Activated naive CD4-positive, alpha-beta T cell treated with anti-CD3 and anti-CD28 coated beads, Interleukin-2, amount 50 U/mL, for 24 hours (primary cell): ENCODE measurements around the gene CWH43.
"Not testable (repeated sequence)": the region's sequence is repeated elsewhere in the genome, so short reads cannot be mapped to it uniquely, and the experiment has no call there.

Source experiments
- H3K27ac Mint-ChIP-seq: one replicate; pipeline ENCODE4 v1.8.0; 2021; ENCODE audit warnings: mild to moderate bottlenecking, mixed read lengths
- H3K27me3 Mint-ChIP-seq: one replicate; pipeline ENCODE4 v1.8.0; 2021; ENCODE audit warnings: mixed read lengths
- H3K36me3 Mint-ChIP-seq: one replicate; pipeline ENCODE4 v1.8.0; 2021; ENCODE audit warnings: mixed read lengths
- H3K4me1 Mint-ChIP-seq: one replicate; pipeline ENCODE4 v1.8.0; 2021; ENCODE audit warnings: mixed read lengths
- H3K4me3 Mint-ChIP-seq: one replicate; pipeline ENCODE4 v1.8.0; 2021; ENCODE audit warnings: mild to moderate bottlenecking, mixed read lengths
- H3K9me3 Mint-ChIP-seq: one replicate; pipeline ENCODE4 v1.8.0; 2021; ENCODE audit warnings: mixed read lengths

Gene CWH43

GRCh38 chr4:49000806-49001205, 14.7 kb downstream of the CWH43 start:
- H3K27me3 Mint-ChIP-seq = peaks cover 15% of the 10 kb centered on the region
- H3K9me3 Mint-ChIP-seq = no peaks in the 10 kb centered on the region
- no peak overlapping the region for H3K27ac Mint-ChIP-seq
- no peaks in the 10 kb centered on the region for H3K4me1 Mint-ChIP-seq
- no peaks in the 10 kb centered on the region for H3K36me3 Mint-ChIP-seq
- no peak overlapping the region for H3K4me3 Mint-ChIP-seq

GRCh38 chr4:49002931-49003330, 16.9 kb downstream of the CWH43 start:
- no peak overlapping the region for H3K27ac Mint-ChIP-seq
- no peaks in the 10 kb centered on the region for H3K36me3 Mint-ChIP-seq
- no peak overlapping the region for H3K4me3 Mint-ChIP-seq
- no peaks in the 10 kb centered on the region for H3K4me1 Mint-ChIP-seq
- H3K27me3 Mint-ChIP-seq = peaks cover 12% of the 10 kb centered on the region
- H3K9me3 Mint-ChIP-seq = no peaks in the 10 kb centered on the region

- Mint-ChIP-seq H3K4me1 (no peaks in the 10 kb centered on the region), H3K27ac (no peak overlapping the region), H3K4me3 (no peak overlapping the region), H3K36me3 (no peaks in the 10 kb centered on the region), H3K9me3 (peaks cover 7% of the 10 kb centered on the region), H3K27me3 (peaks cover 21% of the 10 kb centered on the region)
These were observed 32.7 kb downstream of the CWH43 start for GRCh38 chr4:49018718-49019295.

GRCh38 chr4:49032440-49033161, 46.5 kb downstream of the CWH43 start:
- Mint-ChIP-seq H3K27ac (no peak overlapping the region), H3K4me1 (no peaks in the 10 kb centered on the region), H3K27me3 (peaks cover 27% of the 10 kb centered on the region), H3K36me3 (no peaks in the 10 kb centered on the region), H3K9me3 (no peaks in the 10 kb centered on the region), H3K4me3 (no peak overlapping the region)

GRCh38 chr4:49036528-49036927, 50.5 kb downstream of the CWH43 start:
- Mint-ChIP-seq H3K4me1 (no peaks in the 10 kb centered on the region), H3K9me3 (no peaks in the 10 kb centered on the region), H3K4me3 (no peak overlapping the region), H3K27ac (no peak overlapping the region), H3K27me3 (peaks cover 23% of the 10 kb centered on the region), H3K36me3 (no peaks in the 10 kb centered on the region)

GRCh38 chr4:49044270-49044669, 58.2 kb downstream of the CWH43 start:
- H3K36me3 Mint-ChIP-seq = no peaks in the 10 kb centered on the region
- H3K4me3 Mint-ChIP-seq = no peak overlapping the region

GRCh38 chr4:49058306-49058705, 72.2 kb downstream of the CWH43 start:
- no peak overlapping the region for H3K4me3 Mint-ChIP-seq
- H3K4me1 Mint-ChIP-seq = no peaks in the 10 kb centered on the region
- H3K9me3 Mint-ChIP-seq = peaks cover 15% of the 10 kb centered on the region
- peaks cover 1% of the 10 kb centered on the region for H3K36me3 Mint-ChIP-seq
- H3K27ac Mint-ChIP-seq = no peak overlapping the region
- H3K27me3 Mint-ChIP-seq = no peaks in the 10 kb centered on the region

More at GRCh38 chr4:49044270-49044669, 58.2 kb downstream of the CWH43 start:
- Mint-ChIP-seq H3K4me1 (no peaks in the 10 kb centered on the region), H3K27me3 (peaks cover 16% of the 10 kb centered on the region), H3K9me3 (no peaks in the 10 kb centered on the region), H3K27ac (no peak overlapping the region)

- Mint-ChIP-seq H3K27ac (no peak overlapping the region), H3K27me3 (no peaks in the 10 kb centered on the region), H3K4me3 (no peak overlapping the region), H3K9me3 (peaks cover 8% of the 10 kb centered on the region), H3K4me1 (no peaks in the 10 kb centered on the region), H3K36me3 (no peaks in the 10 kb centered on the region)
These were observed 77.6 kb downstream of the CWH43 start for GRCh38 chr4:49063670-49064069.

- not testable (repeated sequence) for H3K36me3 Mint-ChIP-seq, H3K4me3 Mint-ChIP-seq, H3K27me3 Mint-ChIP-seq, H3K4me1 Mint-ChIP-seq, H3K27ac Mint-ChIP-seq
- peaks cover 11% of the 10 kb centered on the region for H3K9me3 Mint-ChIP-seq
These were observed 86.1 kb downstream of the CWH43 start for GRCh38 chr4:49072196-49072595.

- H3K4me1 Mint-ChIP-seq, H3K27ac Mint-ChIP-seq, H3K4me3 Mint-ChIP-seq, H3K27me3 Mint-ChIP-seq: not testable (repeated sequence)
- peaks cover 25% of the 10 kb centered on the region for H3K9me3 Mint-ChIP-seq
- H3K36me3 Mint-ChIP-seq = peaks cover 20% of the 10 kb centered on the region
These were observed 105.8 kb downstream of the CWH43 start for GRCh38 chr4:49091883-49092282.

- H3K9me3 Mint-ChIP-seq = peaks cover 32% of the 10 kb centered on the region
- not testable (repeated sequence) for H3K4me3 Mint-ChIP-seq
These were observed 106.6 kb downstream of the CWH43 start for GRCh38 chr4:49092608-49093135.

GRCh38 chr4:49096215-49096614, 110.1 kb downstream of the CWH43 start:
- Mint-ChIP-seq H3K9me3 (peaks cover 55% of the 10 kb centered on the region), H3K36me3 (peaks cover 44% of the 10 kb centered on the region)
- not testable (repeated sequence) for H3K27ac Mint-ChIP-seq, H3K4me1 Mint-ChIP-seq, H3K4me3 Mint-ChIP-seq, H3K27me3 Mint-ChIP-seq

More at GRCh38 chr4:49092608-49093135, 106.6 kb downstream of the CWH43 start:
- not testable (repeated sequence) for H3K4me1 Mint-ChIP-seq, H3K27ac Mint-ChIP-seq, H3K27me3 Mint-ChIP-seq
- H3K36me3 Mint-ChIP-seq = peaks cover 25% of the 10 kb centered on the region

GRCh38 chr4:49096627-49097026, 110.6 kb downstream of the CWH43 start:
- not testable (repeated sequence) for H3K4me1 Mint-ChIP-seq, H3K27ac Mint-ChIP-seq, H3K27me3 Mint-ChIP-seq, H3K4me3 Mint-ChIP-seq
- peaks cover 50% of the 10 kb centered on the region for H3K9me3 Mint-ChIP-seq
- peaks cover 43% of the 10 kb centered on the region for H3K36me3 Mint-ChIP-seq

- H3K27ac Mint-ChIP-seq, H3K27me3 Mint-ChIP-seq, H3K4me1 Mint-ChIP-seq, H3K4me3 Mint-ChIP-seq: not testable (repeated sequence)
- peaks cover 39% of the 10 kb centered on the region for H3K36me3 Mint-ChIP-seq
- peaks cover 46% of the 10 kb centered on the region for H3K9me3 Mint-ChIP-seq
These were observed 111.0 kb downstream of the CWH43 start for GRCh38 chr4:49097071-49097470.

- H3K27ac Mint-ChIP-seq, H3K27me3 Mint-ChIP-seq, H3K4me3 Mint-ChIP-seq, H3K4me1 Mint-ChIP-seq: not testable (repeated sequence)
- Mint-ChIP-seq H3K36me3 (peaks cover 41% of the 10 kb centered on the region), H3K9me3 (peaks cover 49% of the 10 kb centered on the region)
These were observed 111.4 kb downstream of the CWH43 start for GRCh38 chr4:49097505-49097904.

GRCh38 chr4:49098034-49098759, 112.1 kb downstream of the CWH43 start:
- H3K4me3 Mint-ChIP-seq, H3K27me3 Mint-ChIP-seq, H3K27ac Mint-ChIP-seq, H3K4me1 Mint-ChIP-seq: not testable (repeated sequence)
- Mint-ChIP-seq H3K36me3 (peaks cover 43% of the 10 kb centered on the region), H3K9me3 (peaks cover 48% of the 10 kb centered on the region)
